ENCODE data around the gene NAV2.
"Not testable (repeated sequence)": the region's sequence is repeated elsewhere in the genome, so short reads cannot be mapped to it uniquely, and the experiment has no call there.

Gene NAV2

GRCh38 chr11:19980957-19981669 lies 268.5 kb downstream of the NAV2 start:
- no peak for DNase-seq

- no peak for DNase-seq
These were observed 270.3 kb downstream of the NAV2 start for GRCh38 chr11:19982774-19983495.

- no peak for DNase-seq
These were observed 271.6 kb downstream of the NAV2 start for GRCh38 chr11:19984048-19984742.

GRCh38 chr11:19985111-19985510 lies 272.5 kb downstream of the NAV2 start:
- no peak for DNase-seq

- DNase-seq, result no peak
These were observed 274.7 kb downstream of the NAV2 start for GRCh38 chr11:19987331-19987801.

GRCh38 chr11:19988598-19988997 lies 276.0 kb downstream of the NAV2 start:
- no peak for DNase-seq

GRCh38 chr11:19989191-19989590 lies 276.6 kb downstream of the NAV2 start:
- no peak for DNase-seq

GRCh38 chr11:19992162-19992561 lies 279.5 kb downstream of the NAV2 start:
- no peak for DNase-seq

- DNase-seq, result no peak
These were observed 280.4 kb downstream of the NAV2 start for GRCh38 chr11:19992998-19993397.

- DNase-seq, result no peak
These were observed 282.0 kb downstream of the NAV2 start for GRCh38 chr11:19994672-19995071.

GRCh38 chr11:19995145-19995544 lies 282.5 kb downstream of the NAV2 start:
- no peak for DNase-seq

- DNase-seq, result no peak
These were observed 283.9 kb downstream of the NAV2 start for GRCh38 chr11:19996571-19996970.

- no peak for DNase-seq
These were observed 287.3 kb downstream of the NAV2 start for GRCh38 chr11:20000022-20000350.

- no peak for DNase-seq
These were observed 287.9 kb downstream of the NAV2 start for GRCh38 chr11:20000351-20001134.

- DNase-seq, result no peak
These were observed 289.9 kb downstream of the NAV2 start for GRCh38 chr11:20002312-20003216.

- DNase-seq, result no peak
These were observed 290.7 kb downstream of the NAV2 start for GRCh38 chr11:20003351-20003750.

GRCh38 chr11:20004866-20005265 lies 292.2 kb downstream of the NAV2 start:
- no peak for DNase-seq

- DNase-seq, result no peak
These were observed 293.1 kb downstream of the NAV2 start for GRCh38 chr11:20005747-20006146.

GRCh38 chr11:20006618-20007017 lies 294.0 kb downstream of the NAV2 start:
- not testable (repeated sequence) for DNase-seq

- DNase-seq, result no peak
These were observed 294.7 kb downstream of the NAV2 start for GRCh38 chr11:20007386-20007785.

- DNase-seq, result no peak
These were observed 295.7 kb downstream of the NAV2 start for GRCh38 chr11:20008190-20008870.
